GM19372 (cell line): ENCODE results near the gene TPRG1L.

Source experiments
- ATAC-seq: cut with Tn5 transposase; IDR thresholded peaks from one replicate; pipeline ENCODE4 v1.9.1; 2021; ENCODE audit warnings: mild to moderate bottlenecking, low read depth, moderate library complexity; ENCODE audit not compliant: unreplicated experiment

Gene TPRG1L

GRCh38 chr1:3593334-3593733 is 31.5 kb upstream of the TPRG1L start:
- ATAC-seq, result no peak

DNA sequence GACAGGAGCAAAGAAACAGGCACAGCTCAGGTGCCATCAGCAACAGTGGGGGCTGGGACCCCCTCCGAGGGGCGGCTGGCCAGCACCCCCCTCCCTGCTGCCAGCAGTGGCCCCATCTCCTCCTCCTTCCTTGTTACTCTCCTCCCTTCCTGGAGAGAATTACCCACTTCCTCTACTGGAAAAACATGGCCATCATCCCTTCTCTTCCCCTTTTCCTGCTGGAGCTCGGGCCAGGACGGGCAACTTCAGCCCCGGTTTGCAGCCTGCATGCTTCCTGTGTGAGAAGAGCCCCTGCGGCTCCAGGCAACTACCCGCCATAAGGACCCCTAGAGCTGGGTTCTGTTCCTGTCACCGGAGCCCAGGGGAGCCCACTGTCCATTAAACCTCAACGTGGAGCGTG is 31.1 kb upstream of the TPRG1L start:
- no peak for ATAC-seq

- ATAC-seq, result no peak
Measured at GRCh38 chr1:3594706-3595377, 30.0 kb upstream of the TPRG1L start.

GRCh38 chr1:3595949-3596348 is 28.9 kb upstream of the TPRG1L start:
- no peak for ATAC-seq

DNA sequence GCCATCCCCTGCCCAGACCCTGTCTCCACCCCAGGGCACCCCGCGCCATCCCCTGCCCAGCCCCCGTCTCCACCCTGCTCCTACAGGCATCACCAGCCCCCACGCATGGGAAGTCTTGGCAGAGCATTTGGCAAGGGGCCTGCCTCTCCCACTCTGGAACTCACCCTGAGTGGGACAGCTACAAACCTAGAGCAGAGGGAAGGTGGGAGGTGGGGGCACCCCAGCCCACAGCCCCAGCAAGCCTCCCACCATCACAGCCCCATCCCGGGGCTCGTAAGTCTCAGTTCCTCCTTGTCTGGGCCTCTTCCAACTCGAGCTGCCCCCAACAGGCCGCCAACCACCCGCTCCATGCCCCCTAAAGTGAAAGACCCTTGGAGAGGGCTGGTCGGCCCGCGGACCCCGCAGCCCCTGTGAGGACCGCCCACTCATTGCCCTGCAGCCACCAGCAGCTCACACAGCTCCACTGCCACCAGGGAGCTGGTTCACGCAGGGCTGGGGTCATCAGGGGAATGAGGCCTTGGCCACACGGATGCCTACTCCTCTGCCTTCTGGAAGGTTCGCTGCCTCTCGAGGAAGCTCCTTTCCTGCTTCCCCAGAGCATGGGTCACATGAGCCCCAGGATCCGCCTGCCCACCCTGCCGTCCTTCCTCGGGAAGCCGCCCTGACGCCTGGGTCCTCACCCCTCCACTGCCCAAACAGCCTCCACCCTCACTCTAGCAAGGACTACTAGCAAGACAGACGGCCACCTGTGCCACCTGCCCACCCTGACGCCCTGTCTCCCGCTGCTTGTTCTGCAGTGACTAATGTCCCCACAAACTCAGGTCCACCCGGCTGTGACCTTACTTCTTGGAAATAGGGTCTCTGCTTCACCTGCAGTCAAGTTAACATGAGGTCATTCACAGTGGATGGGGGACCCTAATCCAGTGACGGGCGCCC is 27.9 kb upstream of the TPRG1L start:
- ATAC-seq, result no peak

DNA sequence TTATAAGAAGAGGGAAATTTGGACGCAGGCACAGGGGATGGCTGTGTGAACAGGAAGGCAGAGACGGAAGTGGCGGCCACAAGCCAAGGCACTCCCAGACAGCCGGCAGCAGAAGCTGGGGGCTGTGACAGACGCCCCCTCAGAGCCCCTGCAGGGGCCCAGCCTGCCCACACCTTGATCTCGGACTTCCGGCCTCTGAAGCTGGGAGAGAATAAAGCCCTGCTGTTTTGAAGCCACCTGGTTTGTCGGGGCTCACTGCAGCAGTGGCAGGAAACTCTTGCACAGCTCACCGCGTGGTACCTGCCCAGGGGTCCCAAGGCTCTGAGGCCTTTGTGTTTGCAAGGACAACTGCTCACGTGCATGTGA is 27.2 kb upstream of the TPRG1L start:
- ATAC-seq, result no peak

DNA sequence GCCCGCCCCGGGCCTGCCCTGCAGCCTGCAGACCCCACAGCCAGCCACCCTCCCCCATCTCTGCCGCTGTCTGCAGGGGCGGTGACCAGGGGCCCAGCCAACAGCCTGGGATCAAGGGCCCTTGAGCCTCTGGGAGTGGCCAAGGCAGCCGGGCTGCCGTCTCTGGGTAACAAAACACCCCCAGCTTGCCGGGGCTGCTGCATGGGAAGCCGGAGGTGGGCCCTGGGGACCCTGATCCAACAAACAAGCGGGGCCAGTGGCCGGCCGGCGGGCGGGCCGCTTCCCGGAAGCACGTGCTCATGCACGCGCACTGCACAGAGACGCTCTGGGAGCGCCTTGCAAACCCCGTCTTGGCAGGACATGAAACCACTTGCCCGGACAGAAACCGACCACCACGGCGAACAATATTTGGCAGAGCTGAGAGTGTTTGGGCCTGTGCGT is 26.7 kb upstream of the TPRG1L start:
- no peak for ATAC-seq

- ATAC-seq, result no peak
Measured at GRCh38 chr1:3598522-3599285, 26.1 kb upstream of the TPRG1L start.

GRCh38 chr1:3599286-3599811 is 25.5 kb upstream of the TPRG1L start:
- ATAC-seq, result no peak

DNA sequence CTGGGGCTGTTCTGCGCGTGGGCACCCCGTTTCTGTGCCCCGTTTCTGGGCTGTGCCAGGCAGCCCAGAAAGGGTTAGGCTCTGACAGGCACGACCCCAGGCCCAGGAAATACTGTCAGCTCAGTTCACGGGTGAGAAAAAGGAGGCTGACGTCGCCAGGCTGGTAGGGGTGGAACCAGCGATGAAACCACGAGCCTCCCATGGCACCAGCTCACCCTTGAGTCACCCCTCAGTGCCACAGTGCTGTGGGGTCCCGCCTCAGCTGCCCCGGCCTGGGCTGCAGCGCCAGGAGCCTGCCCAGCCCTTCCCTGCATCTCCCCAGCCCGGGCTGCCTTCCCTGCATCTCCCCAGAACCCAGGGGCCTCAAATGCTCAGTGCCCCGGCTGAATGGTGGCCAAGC is 25.0 kb upstream of the TPRG1L start:
- no peak for ATAC-seq

GRCh38 chr1:3600354-3600753 is 24.5 kb upstream of the TPRG1L start:
- ATAC-seq, result no peak

GRCh38 chr1:3601743-3602142 is 23.1 kb upstream of the TPRG1L start:
- no peak for ATAC-seq

DNA sequence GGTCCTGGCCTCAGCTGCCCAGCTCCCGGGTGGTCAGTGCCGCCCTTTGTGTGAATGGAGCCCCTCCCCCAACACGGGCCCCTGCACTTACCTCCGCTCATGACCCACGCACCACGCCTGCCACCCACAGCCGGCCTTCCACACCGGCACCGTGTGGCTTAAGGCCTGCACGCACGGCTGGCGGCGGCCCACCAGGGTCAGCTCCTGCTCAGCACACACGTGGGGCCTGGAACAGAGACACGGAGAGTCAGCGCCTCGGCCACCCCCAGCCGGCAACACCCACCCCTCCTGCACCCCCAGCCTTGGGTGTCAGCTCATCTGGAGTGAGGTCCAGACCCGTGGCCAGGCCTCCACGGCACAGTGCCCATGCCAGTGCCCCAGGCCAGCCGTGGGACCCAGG is 22.4 kb upstream of the TPRG1L start:
- no peak for ATAC-seq

DNA sequence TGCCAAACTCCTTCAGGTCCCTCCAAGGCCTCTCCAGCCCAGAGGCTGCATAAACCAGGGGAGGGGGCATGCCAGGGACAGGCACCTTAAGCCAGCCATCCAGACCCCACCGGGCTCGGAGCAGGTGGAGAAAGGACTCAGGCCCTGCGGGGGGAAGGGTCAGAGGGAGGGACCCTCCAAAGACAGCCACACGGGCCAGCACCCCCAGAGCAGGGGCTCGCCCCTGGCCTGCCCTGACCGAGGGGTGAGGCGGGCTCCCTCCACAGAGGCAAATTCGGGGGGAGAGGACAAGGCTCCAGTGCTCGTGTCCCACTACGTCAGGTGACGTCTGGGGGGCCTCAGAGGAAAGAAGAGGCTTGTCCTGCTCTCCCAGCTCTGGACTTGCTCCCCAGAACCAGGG is 21.7 kb upstream of the TPRG1L start:
- ATAC-seq, result no peak

GRCh38 chr1:3603571-3604467 is 21.0 kb upstream of the TPRG1L start:
- ATAC-seq, result no peak

GRCh38 chr1:3604468-3604974 is 20.3 kb upstream of the TPRG1L start:
- no peak for ATAC-seq

- no peak for ATAC-seq
Measured at GRCh38 chr1:3604997-3605823, 19.6 kb upstream of the TPRG1L start.

- ATAC-seq, result no peak
Measured at GRCh38 chr1:3606779-3607702, 17.8 kb upstream of the TPRG1L start.
